Stimulated activated naive CD8-positive, alpha-beta T cell treated with anti-CD3 and anti-CD28 coated beads, Interleukin-15, Interleukin-2, amounts not matched to agents 100 U/mL and 50 U/mL, for 24 hours (primary cell): Measurements from ENCODE around the gene CNTNAP4.

ENCODE experiments used
- ATAC-seq: fragments of 150-1000 bp; cut with Tn5 transposase; one replicate; pipeline ENCODE4 v1.10.0; 2021
- DNase-seq: peaks from one replicate; pipeline ENCODE4 v3.0.0; 2021

The CNTNAP4 gene

DNA sequence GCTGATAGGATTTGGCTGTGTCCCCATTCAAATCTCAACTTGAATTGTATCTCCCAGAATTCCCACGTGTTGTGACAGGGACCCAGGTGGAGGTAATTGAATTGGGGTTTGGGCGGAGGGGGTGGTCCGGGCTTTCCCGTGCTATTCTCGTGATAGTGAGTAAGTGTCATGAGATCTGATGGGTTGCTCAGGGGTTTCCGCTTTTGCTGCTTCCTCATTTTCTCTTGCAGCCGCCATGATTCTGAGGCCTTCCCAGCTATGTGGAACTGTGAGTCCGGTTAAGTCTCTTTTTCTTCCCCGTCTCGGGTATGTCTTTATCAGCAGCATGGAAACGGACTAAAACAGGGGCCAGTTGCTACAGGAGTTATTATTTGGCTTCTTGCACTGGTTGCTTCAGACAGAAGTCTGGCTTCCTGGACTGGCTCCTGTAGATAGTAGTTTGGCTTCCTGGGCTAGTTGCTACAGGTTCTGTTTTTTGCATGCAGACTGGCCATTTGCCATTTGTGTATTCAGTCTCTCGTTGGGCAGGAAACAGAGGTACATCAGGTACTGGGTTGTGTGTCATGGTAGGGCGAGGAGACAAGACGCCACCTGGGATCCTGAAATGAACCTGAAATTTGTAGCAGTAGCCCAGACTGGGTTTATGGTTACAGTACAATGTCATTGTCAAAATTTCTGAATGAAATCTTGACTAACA is 32.6 kb downstream of the CNTNAP4 start:
- DNase-seq = no peak
- ATAC-seq = no peak

DNA sequence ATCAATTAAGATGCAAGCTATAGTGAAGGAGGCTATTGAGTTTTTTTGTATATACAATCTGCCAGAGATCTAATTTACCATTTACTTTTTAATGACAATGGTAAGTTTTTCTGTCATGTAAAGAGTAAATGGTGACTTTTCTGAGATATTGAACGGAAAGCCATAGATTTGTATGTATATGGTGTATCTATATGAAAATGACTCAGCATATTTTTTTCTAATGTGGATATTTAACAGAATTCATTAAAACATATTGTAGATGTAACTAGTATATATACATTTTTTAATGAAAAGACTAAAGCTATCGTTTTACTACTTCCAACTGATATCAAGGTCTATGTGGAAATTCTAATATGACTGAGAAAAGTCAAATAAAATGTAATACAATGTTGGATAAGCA is 34.1 kb downstream of the CNTNAP4 start:
- ATAC-seq (no peak), DNase-seq (no peak)

DNA sequence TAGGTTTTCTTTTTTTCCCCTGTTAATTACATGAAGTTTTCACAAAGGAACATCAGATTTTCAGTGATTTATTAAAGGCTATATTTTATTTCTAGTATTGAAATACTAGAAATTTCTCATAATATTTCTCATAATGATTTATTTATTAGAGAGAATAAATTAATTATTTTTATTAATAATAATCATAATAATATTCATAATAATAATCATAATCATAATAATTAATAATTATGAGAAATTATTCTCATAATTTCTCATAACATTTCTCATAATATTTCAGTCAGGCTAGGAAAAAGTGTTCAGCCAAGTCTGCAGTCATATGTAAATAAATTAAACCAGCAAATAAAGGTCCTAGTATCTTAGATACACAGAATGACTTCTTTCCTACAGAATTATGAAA is 41.4 kb downstream of the CNTNAP4 start:
- ATAC-seq (no peak), DNase-seq (no peak)

DNA sequence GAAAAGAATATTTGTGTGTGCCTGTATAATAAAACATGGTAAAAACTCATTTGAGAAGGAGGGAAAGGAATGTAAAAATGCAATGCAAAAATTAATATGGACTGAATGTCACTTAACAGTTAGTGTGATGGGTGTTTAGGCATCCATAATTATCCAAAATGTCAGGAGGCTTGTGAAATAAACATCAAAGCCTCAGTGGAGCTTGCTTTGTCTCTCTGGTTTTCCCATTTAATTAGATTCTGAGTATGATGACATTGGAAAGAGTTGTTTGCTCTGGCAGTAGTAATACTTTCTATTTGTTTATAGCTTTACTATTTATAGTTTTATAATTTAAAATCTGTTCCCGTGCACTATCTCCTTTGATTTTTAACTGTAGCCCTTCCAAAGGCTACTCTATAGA is 51.9 kb downstream of the CNTNAP4 start:
- DNase-seq = no peak

DNA sequence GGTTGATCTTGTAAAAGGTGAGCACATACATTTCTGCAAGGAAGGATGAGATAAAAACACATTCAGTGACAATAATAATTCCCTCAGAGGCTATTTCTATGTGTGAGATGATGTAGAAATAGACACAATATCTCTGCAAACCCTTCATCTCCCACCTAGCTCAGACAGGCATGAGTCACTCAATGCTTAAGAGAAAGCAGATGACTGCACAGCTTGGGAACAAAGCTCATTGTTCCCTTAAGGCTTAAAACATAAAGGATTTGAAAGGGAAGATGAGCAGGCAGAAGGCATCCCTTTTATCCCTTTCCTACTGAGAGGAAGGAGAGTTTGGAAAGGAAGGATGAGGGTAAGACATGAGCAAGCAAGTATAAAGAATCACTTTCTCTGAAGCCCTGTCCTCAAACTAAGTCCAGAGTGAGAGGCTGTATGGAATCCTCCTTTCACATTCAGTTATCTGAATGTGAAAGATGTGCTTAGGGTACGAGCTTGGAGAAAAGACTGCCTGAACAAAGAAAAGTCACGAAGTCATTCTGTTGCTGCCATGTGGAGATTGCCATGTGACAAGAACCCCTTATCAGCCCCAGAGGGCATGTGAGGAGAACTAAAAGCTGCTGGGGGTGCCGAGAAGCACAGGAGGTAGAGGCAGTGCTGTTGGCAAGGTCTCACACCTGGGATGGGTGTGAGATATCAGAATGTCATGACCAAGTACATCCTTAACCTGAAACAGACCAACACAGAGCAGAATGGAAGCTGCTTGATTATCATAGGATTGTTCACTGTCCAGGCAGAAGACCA is 58.2 kb downstream of the CNTNAP4 start:
- no peak for ATAC-seq
- DNase-seq = no peak

More for the DNA sequence above, 51.9 kb downstream of the CNTNAP4 start:
- no peak for ATAC-seq

DNA sequence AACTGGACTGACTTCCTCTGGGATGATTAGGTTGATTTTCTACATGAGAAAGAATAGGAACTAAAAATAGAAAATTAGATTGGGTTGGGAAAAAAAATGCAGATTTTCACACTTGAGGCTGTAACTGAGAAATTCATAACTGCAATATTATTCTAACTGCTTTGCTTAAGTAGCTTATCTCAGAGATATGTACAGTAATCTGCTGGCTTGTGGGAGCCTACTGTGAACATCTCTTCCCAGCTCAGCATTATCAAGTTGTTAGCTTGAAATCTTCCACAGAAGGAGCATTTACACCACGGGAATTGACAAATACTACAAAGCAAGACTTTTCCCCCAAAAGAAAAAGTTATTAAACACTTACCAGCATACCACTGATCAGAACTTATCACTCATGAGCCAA is 58.9 kb downstream of the CNTNAP4 start:
- no peak for DNase-seq
- no peak for ATAC-seq

DNA sequence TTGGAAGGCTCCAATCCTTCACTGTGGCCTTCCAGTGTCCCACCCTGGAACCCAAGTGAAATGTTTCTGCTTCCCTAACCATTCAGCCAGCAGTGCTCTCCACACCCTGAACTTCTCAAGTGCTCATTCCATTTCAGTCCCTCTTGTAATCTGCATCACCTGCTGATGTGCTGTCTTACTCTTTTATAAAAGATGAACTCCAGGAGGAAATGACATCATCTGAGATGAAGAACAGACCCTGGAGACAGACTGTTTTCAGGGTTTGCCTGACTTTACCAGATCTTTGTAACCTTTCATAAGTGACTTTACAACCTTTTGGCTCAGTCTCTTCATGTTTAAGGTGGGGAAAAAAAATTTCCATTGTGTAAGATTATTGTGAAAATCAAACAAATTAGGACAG is 61.3 kb downstream of the CNTNAP4 start:
- ATAC-seq = no peak
- no peak for DNase-seq

DNA sequence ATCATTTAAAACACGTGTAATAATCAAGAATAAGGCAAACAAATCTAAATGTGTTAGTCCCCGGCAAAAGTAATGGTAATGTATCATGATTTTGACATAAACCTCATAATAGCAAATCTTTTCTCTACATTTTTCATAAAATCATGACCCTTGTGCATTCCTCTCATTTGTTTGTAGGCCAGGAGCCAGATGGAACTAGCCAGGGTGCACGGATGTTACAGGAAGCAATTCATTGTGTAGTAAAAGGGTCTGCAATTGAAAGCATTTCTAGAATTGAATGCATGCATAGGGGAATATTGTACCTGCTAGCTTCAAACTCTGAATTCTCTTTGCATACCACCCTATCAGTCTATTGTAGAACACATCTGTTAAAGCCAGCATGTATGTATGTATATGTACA is 66.6 kb downstream of the CNTNAP4 start:
- DNase-seq (no peak), ATAC-seq (no peak)

DNA sequence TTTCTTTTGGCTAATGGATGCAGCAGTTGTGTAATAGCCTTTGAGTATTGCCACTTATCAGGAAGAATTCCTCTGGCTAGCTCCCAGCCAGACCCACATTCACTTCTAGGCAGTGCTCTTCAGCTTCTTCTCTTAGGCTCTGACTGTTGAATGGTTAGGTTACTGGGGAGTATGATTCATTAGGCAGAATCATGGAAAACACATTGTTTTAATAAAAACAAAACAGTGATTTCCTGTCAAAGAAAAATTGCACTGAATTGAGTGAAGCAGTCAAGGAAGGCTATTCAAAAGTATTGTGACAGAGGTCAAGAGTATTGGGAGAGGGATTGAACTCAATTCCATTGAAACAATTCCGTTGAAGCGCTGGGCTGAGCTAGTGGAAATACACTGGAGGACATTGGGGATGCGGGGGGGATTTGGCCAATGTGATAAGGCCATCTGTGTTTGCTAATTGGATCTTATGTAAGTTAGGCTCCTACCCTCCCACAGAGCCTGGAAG is 68.0 kb downstream of the CNTNAP4 start:
- DNase-seq = no peak
- no peak for ATAC-seq

DNA sequence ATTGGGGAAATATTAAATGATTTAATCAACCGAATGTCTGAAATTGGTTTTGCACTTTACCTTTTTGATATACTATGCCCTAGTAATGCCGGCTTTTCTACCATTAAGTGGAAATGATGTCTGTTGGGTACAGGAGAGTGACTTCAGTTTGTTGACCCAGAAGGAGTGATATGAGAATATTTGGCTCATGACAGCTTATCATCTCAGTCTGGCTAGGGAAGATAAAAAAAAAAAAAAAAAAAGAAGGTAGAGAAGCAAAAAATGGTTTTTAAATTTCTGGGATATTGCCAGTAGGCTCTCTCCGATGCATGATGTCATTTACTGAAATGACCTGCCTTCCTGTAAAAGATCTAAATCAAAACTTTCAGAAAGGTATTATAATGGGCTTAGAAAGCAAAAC is 69.0 kb downstream of the CNTNAP4 start:
- ATAC-seq (no peak), DNase-seq (no peak)

DNA sequence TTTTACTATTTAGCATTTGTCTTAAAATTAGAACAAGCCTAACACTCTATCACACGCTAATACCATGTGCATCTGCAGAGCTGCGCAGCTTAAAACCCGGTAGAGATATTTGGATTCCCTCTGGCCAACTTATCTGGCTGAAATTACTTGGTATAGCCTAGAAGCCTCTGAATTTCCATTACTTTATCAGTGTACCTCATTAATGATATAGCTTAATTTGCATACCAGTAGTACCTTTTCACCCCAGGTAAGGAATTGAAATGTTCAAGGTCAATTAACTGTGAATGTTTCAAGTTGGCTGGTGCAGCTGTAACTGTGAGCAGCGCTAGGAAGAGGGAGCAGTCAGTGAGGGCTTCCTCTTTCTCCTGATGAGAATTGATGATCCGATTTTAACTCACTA is 74.2 kb downstream of the CNTNAP4 start:
- ATAC-seq (no peak), DNase-seq (no peak)

DNA sequence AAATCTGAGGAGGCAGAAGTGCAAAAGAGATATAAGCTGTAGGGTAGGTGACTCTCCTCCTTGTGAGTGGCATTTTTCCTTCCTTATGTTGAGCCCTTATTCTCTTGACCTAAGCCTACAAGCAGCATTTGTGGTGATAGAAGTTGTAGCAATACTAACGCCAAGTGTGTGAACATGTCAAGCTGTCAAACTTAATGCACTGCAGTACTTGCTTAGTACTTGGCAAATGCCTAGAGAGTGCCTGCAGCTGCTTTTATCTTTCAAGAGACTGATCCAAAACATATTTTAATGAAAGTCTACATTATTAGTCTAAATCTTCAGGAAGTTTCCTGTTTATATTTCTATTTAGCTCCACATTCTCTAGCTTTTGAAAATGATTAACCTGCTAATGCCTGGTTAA is 83.2 kb downstream of the CNTNAP4 start:
- no peak for ATAC-seq
- no peak for DNase-seq

DNA sequence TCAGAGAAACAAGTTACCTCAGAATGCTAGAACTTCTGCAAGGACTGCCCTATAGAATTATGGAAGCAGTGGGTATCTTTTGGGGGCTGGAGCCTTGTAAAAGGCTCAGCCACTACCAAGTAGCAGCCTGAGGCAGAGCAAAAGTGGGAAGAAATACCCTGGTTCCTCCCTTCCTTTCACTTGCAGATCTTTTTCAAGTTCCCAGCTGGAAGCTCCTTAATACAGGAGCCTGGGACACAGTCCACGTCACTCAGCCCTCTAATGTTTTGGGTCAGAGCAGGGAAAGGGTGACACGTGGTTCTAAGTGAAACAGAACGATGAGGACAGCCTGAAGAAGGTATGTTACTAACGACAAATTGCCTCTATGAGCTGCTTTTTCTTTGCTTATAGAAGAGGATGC is 93.1 kb downstream of the CNTNAP4 start:
- ATAC-seq = no peak
- no peak for DNase-seq

DNA sequence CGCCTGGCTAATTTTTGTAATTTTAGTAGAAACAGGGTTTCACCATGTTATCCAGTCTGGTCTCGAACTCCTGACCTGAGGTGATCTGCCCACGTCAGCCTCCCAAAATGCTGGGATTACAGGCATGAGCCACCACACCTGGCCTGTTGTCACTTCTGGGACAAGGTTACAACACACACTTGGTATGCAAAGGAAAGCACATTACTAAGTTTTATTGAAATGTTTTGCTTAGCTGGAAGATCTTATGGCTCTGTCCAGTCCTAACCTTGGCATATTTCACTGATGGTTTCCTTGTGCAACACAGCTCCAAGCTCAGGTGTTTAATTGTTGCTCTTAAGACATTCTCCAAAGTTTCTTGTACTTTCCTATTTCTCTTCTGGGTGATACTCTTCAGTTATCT is 94.2 kb downstream of the CNTNAP4 start:
- ATAC-seq = no peak

DNA sequence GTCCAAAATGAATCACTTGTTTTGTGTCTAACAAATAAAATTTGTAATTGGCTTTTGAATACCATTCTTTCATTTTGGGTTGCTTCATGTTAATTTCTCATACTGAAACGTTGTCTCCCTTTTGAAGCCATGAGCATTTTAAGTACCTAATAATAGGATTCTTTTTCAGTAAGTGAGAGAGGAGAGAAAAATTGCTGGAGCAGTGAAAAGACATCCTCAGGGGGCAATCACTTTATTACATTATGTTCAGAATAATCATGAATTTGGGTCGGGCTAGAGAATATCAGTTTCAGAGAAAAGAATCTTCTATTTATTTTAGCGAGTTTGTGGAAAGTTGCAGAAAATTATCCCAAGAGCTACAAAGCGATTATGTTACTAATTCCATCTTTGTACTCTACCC is 96.8 kb downstream of the CNTNAP4 start:
- DNase-seq = no peak
- ATAC-seq = no peak

More for the DNA sequence above, 94.2 kb downstream of the CNTNAP4 start:
- DNase-seq = no peak

DNA sequence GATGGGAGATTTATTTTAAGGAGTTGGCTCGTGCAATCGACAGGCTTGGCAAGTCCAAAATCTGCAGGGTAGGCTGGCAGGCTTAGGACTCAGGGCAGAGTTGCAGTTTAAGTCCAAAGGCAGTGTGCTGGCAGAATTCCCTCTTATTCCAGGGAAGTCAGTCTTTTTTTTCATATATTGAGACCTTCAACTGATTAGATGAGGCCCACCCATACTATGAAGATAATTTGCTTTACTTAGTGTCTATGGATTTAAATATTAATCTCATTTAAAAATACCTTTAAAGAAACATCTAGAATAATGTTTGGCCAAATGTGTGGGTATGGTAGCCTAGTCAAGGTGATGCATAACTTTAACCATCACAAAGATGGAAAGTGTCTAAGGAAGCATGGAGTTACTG is 99.8 kb downstream of the CNTNAP4 start:
- ATAC-seq (no peak), DNase-seq (no peak)

DNA sequence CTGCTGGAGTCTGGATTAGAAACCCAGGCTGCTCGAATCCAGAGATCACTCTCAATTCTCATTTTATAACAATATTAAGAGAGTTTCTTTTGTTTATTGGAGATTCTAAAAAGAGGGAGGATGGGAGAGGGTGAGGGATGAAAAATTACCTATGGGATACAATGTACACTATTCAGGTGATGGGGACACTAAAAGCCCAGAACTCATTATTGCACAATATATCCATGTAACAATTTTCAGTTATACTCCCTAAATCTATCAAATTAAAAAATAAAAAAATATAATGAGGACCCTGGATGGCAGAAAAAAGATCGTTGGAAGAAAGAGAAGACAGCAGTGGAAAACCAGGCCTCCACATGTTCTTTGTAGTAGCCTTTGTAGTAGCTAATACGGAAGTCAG is 100.8 kb downstream of the CNTNAP4 start:
- ATAC-seq (no peak), DNase-seq (no peak)

DNA sequence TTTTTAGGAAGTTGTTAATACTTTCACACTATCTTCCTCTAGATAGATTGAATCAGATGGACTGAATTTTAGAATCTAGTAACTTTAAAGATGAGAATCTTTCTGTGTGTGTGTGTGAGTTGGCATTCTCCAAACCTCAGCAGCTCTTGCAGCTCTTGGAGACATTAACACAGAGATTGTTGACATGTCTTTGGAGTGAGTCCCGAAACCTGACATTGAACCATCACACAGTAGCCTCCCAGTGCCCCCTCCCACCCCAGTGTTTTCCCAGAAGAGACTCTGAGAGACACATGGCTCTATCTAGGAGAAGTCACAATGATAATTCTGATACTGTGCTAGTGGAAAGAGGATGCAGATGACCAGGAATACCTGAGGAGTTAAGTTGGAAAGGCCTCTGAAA is 103.9 kb downstream of the CNTNAP4 start:
- no peak for DNase-seq
- no peak for ATAC-seq

DNA sequence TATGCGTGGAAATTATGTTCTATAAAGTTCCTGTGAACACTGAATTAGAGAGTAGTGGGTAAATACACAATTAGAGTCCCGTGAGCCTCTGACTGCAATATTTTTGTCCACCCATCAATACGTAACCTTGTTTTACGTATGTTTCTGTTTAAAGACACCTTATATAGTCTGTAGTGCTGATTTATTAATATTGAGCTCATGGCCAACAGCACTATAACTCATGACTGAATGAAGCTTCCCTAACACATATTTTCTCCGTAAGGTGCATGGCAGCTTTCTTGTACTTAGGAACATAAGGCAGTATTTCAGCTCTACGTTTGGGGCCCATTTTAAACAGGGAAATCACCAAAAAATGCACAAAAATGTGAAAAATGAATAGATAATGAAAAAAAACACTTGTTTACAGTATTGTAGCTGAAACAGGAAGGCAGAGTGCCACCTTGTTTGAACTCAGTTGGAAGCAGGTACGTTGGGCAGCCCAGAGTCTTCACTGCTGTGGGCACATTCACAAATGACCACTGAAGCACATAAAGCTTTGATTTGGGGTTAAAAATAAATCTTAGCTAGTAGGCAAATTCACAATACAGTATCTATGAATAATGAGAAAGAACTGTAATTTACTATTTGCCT is 108.5 kb downstream of the CNTNAP4 start:
- no peak for DNase-seq
- no peak for ATAC-seq

DNA sequence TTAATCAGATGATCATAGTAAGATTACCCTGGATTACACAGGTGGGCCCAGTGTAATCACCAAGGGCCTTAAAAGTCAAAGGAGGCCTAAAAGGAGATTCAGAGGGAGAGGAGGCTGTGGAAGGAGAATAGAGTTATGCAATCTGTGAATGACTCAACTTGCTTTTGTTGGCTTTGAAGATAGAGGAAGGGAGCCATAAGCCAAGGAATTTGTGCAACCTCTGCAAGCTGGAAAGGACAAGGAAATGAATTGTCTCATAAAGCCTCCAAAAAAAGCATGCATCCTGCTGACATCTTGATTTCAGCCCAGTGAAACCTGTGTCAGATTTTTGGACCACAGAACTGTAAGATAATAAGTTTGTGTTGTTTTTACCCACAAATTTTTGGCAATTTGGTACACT is 109.6 kb downstream of the CNTNAP4 start:
- DNase-seq (no peak), ATAC-seq (no peak)

DNA sequence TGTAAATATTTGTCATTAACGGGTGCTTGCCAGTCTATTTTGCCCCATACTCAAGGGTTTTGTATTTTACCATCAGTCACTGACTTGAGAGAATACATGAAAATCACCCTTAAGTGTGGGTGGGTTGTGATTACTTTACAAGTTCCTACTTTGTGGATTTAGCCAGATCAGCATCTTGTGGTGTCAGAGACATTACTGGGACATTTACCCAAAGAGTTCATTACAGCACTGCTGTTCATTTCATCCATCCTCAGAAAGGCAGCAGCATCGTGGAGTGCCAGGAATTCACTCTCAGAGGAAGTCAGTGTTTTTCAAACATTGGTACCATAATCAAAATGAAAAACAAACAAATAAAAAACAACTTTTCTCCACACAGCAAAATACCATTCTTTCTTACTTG is 110.8 kb downstream of the CNTNAP4 start:
- no peak for DNase-seq
- ATAC-seq = no peak

DNA sequence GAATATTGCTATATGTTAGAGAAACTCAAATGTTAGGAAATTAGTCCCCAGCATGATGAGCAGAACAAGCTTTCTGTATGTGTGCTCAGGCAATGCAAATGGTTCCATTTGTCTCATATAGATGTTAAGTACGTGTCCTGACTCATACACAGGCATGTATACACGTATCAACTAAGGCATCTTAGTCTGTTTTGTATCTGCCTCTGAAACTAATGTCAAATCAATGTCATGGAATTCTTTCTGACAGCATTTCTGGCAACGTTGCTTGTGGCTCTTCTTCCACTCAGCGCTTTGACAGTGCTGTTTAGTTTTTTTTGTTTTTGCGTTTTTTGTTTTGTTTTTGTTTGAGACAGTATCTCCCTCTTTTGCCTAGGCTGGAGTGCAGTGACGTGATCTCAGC is 111.9 kb downstream of the CNTNAP4 start:
- DNase-seq (no peak), ATAC-seq (no peak)

DNA sequence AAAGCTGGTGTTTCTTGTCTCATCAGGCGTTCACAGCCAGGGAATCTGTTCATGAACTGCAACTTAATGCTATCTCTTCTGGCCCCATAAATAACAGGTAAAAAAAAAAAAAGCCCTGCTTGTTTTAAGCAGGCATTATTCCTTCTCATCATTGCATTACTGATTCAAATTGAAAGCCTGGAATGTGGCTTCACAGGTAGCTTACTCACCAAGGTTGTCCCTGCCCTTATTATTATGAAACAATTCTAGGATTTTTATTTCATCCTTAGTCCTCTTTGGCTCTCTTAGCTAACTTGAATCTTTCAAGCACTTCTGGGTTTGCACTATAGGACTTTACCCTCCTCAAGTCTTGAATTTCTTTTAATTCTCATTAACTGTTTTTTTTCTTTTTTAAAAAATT is 113.3 kb downstream of the CNTNAP4 start:
- DNase-seq (no peak), ATAC-seq (no peak)
